GM19035 (cell line): ENCODE measurements around the gene SEC23IP.
"Not testable (repeated sequence)": the region's sequence is repeated elsewhere in the genome, so short reads cannot be mapped to it uniquely, and the experiment has no call there.

Experiments
- ATAC-seq: cut with Tn5 transposase; IDR thresholded peaks from one replicate; pipeline ENCODE4 v1.9.1; 2021; ENCODE audit not compliant: unreplicated experiment

The SEC23IP gene

DNA sequence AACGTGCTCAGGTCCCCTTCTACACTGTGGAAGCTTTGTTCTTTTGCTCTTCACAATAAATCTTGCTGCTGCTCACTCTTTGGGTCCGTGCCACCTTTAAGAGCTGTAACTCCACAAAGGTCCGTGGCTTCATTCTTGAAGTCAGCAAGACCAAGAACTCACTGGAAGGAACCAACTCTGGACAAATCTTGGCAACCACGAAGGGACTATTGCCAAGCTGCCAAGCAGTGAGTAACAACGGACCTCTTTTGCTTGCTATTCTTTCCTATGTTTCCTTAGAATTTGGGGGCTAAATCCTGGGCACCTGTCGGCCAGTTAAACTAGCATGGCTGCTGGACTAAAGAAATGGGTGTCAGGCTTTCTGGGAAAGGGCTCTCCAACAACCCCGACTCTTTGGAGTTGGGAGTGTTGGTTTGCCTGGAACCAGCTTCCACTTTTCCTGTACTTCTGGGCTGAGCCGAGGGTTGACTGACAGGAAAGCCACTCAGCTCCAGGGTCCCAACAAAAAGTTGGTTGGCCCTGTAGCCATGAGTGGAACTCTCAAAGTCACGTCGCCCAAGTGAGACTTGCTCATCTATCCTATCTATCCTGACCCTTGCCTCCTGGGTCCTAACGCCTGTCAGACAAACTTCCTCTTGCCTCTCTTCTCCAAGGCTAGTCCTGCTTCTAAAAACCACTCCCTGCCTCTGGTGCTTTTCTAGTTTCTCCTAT, 8.5 kb upstream of the SEC23IP start:
- ATAC-seq, result not testable (repeated sequence)

- not testable (repeated sequence) for ATAC-seq
These were observed 6.5 kb upstream of the SEC23IP start for GRCh38 chr10:119886070-119886469.

GRCh38 chr10:119888715-119889114, 3.8 kb upstream of the SEC23IP start:
- not testable (repeated sequence) for ATAC-seq

DNA sequence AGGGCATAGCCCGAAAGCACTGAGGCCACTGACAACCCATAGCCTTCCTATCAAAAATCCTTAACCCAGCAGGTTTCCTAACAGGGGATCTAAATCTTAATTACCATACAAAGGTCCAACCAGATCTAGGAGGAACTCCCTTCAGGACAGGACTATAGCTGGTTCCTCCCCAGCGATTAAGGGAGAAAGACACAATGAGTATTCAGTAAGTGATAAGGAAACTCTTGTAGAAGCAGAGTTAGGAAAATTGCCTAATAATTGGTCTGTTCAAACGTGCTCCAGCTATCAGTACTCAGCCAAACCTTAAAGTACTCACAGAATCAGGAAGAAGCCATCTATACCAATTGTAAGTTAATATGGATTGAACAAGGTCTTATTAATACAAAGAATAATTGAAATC, 3.3 kb upstream of the SEC23IP start:
- not testable (repeated sequence) for ATAC-seq

GRCh38 chr10:119890307-119890706, 2.2 kb upstream of the SEC23IP start:
- not testable (repeated sequence) for ATAC-seq

GRCh38 chr10:119891849-119892187, 712 bp upstream of the SEC23IP start:
- not testable (repeated sequence) for ATAC-seq

DNA sequence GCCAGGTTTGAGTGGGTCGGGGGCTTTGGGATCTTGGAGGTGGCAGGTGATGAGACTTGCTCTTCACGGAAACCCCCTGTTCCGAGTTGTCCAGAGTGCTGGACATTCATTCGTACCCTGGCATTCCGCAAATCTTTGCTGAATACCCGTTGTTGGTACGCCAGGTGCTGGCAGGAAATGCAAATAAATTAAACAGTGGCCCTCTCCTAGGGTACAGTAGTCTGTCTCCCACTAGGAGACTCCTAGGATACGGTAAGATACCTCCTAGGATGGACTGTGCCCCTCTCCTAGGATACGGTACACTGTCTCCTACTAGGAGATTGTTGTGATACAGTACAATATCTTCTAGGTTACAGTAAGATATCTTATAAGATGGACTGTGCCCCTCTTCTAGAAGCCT, 544 bp downstream of the SEC23IP start:
- ATAC-seq, result peak; percentile 0

GRCh38 chr10:119893845-119894427, 1.4 kb downstream of the SEC23IP start:
- no peak for ATAC-seq

DNA sequence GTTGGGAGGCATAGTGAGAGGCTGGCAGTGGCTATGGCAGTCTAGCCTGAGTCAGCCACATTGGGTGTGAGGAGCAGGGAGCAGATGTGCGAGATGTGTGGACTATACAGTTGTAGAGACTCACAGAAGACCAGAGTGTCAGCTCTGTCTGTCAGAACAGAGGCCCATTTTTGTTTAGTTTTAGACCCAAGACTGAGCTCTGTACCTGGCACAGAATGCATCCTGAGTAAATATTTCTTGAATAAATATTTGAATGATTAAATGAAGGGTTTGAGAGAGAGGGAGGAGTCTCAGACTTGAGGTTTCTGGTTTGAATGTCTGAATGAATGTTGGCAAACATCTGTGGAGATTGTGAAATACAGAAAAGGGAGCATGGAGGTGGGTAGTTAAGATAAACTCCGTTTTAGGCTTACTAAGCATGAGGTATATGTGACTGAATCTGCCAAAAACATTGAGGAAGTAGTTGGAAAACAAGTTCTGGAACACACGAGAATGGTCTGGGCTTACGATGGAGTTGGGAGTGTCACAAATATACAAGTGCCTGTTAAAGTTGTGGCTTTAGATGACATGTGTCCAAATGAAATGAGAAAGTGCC, 3.6 kb downstream of the SEC23IP start:
- no peak for ATAC-seq

- ATAC-seq, result no peak
These were observed 4.6 kb downstream of the SEC23IP start for GRCh38 chr10:119896937-119897770.

- no peak for ATAC-seq
These were observed 6.0 kb downstream of the SEC23IP start for GRCh38 chr10:119898577-119898976.

- no peak for ATAC-seq
These were observed 11.6 kb downstream of the SEC23IP start for GRCh38 chr10:119903946-119904666.

GRCh38 chr10:119907695-119908094, 15.2 kb downstream of the SEC23IP start:
- not testable (repeated sequence) for ATAC-seq

GRCh38 chr10:119908166-119908565, 15.6 kb downstream of the SEC23IP start:
- ATAC-seq, result no peak

GRCh38 chr10:119910689-119911088, 18.2 kb downstream of the SEC23IP start:
- no peak for ATAC-seq

GRCh38 chr10:119917777-119918176, 25.2 kb downstream of the SEC23IP start:
- no peak for ATAC-seq

- no peak for ATAC-seq
These were observed 26.7 kb downstream of the SEC23IP start for GRCh38 chr10:119919271-119919670.

GRCh38 chr10:119919826-119920225, 27.3 kb downstream of the SEC23IP start:
- ATAC-seq, result peak; percentile 59

GRCh38 chr10:119928411-119928810, 35.9 kb downstream of the SEC23IP start:
- no peak for ATAC-seq

DNA sequence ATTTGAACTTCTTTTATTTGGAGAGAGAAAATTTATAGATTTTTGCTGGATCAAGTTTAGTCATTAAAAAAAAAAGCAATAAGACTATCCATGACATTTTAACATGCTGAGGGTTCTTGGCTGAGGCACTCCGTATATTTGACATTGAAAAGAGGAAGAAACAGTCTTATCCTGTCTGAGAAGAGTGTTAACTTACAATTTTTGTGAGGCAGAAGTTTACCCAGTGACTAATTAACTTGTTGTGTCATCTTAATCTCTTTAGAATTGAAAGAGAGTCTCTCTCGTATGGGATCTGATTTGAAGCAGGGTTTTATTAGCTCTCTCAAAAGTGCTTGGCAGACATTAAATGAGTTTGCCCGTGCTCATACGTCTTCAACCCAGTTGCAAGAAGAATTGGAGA, 39.3 kb downstream of the SEC23IP start:
- ATAC-seq, result no peak

DNA sequence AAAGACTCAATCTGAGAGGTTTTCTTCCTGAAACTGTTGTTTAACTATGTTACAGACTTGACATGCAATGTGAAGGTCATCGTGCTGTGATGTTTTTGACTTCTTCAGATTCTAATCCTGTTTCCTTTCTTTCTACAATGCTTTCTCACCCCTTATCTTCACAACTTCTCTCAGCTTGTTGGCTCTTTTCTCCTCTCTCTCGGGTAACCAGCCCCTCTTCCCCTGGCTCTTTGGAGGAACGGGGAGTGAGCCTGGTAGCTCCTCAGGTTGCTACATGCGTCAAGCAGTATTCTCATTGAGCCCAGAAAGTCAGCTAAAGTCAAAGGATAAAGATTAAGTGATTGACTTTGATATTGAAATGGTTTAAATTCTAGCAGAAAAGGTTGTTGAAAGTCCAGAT, 40.1 kb downstream of the SEC23IP start:
- ATAC-seq, result no peak
